ENCODE results near the gene WSCD2.

The WSCD2 gene

GRCh38 chr12:108173160-108173559 lies 44.1 kb downstream of the WSCD2 start:
- no peak overlapping the region for H3K4me3 ChIP-seq (ENCODE audit: low read depth, low read length)
- no peak for TF ChIP-seq CTCF (IDR thresholded peaks at IDR 0.05; ENCODE audit: low read depth, low read length)

- no peak for TF ChIP-seq CTCF (IDR thresholded peaks at IDR 0.05; ENCODE audit: low read depth, low read length)
- no peak overlapping the region for H3K4me3 ChIP-seq (ENCODE audit: low read depth, low read length)
Observed at GRCh38 chr12:108173892-108174291, 44.8 kb downstream of the WSCD2 start.

- TF ChIP-seq CTCF (IDR thresholded peaks at IDR 0.05; ENCODE audit: low read depth, low read length), result no peak
- no peak overlapping the region for H3K4me3 ChIP-seq (ENCODE audit: low read depth, low read length)
Observed at GRCh38 chr12:108174641-108175040, 45.6 kb downstream of the WSCD2 start.

GRCh38 chr12:108175310-108175709 lies 46.2 kb downstream of the WSCD2 start:
- no peak for TF ChIP-seq CTCF (IDR thresholded peaks at IDR 0.05; ENCODE audit: low read depth, low read length)
- no peak overlapping the region for H3K4me3 ChIP-seq (ENCODE audit: low read depth, low read length)

GRCh38 chr12:108176292-108176691 lies 47.2 kb downstream of the WSCD2 start:
- no peak overlapping the region for H3K4me3 ChIP-seq (ENCODE audit: low read depth, low read length)
- TF ChIP-seq CTCF (IDR thresholded peaks at IDR 0.05; ENCODE audit: low read depth, low read length), result no peak

- H3K4me3 ChIP-seq (ENCODE audit: low read depth, low read length), result no peak overlapping the region
Observed at GRCh38 chr12:108177131-108177530, 48.0 kb downstream of the WSCD2 start.

GRCh38 chr12:108179305-108179704 lies 50.2 kb downstream of the WSCD2 start:
- TF ChIP-seq CTCF (IDR thresholded peaks at IDR 0.05; ENCODE audit: low read depth, low read length), result no peak
- no peak overlapping the region for H3K4me3 ChIP-seq (ENCODE audit: low read depth, low read length)

More at GRCh38 chr12:108177131-108177530, 48.0 kb downstream of the WSCD2 start:
- TF ChIP-seq CTCF (IDR thresholded peaks at IDR 0.05; ENCODE audit: low read depth, low read length), result no peak

Measured in WI38 (cell line).